MM.1S (cell line): Measurements from ENCODE around the gene ANKRD13B.

ENCODE experiments used
- DNase-seq: peaks from one replicate; pipeline ENCODE4 v3.0.0-alpha.2; 2015
- H2AFZ ChIP-seq: fragments of 300-600 bp; sonication (generic); 2 replicates; pipeline ENCODE4 v1.6.0; 2016; ENCODE audit warnings: antibody characterized with exemption, low read length
- H3F3A ChIP-seq: fragments of 300-600 bp; sonication (generic); 2 replicates; pipeline ENCODE4 v1.6.1; 2016; ENCODE audit warnings: mild to moderate bottlenecking, antibody characterized with exemption, low read length, moderate library complexity, mixed read lengths; ENCODE audit not compliant: insufficient read depth
- H3K27ac ChIP-seq: fragments of 300-600 bp; sonication (generic); 2 replicates; pipeline ENCODE4 v1.5.1; 2016; ENCODE audit warnings: mild to moderate bottlenecking, low read length
- H3K27me3 ChIP-seq: fragments of 300-600 bp; sonication (generic); replicated peaks from 2 replicates; pipeline ENCODE4 v1.6.0; 2016; ENCODE audit warnings: low read length; ENCODE audit not compliant: insufficient read depth
- H3K36me3 ChIP-seq: fragments of 300-600 bp; sonication (generic); replicated peaks from 2 replicates; pipeline ENCODE4 v1.6.1; 2016; ENCODE audit warnings: mild to moderate bottlenecking, low read length, mixed read lengths; ENCODE audit not compliant: insufficient read depth
- H3K4me1 ChIP-seq: fragments of 300-600 bp; sonication (generic); 2 replicates; pipeline ENCODE4 v1.6.1; 2016; ENCODE audit warnings: low read length, mixed read lengths
- H3K4me2 ChIP-seq: fragments of 300-600 bp; sonication (generic); 2 replicates; pipeline ENCODE4 v1.6.0; 2016; ENCODE audit warnings: low read depth, low read length
- H3K4me3 ChIP-seq: fragments of 300-600 bp; sonication (generic); 2 replicates; pipeline ENCODE4 v1.5.1; 2016; ENCODE audit warnings: low read length, mixed read lengths
- H3K79me2 ChIP-seq: fragments of 300-600 bp; sonication (generic); 2 replicates; pipeline ENCODE4 v1.6.1; 2016; ENCODE audit warnings: mixed run types, low read length, mixed read lengths
- H3K9ac ChIP-seq: fragments of 300-600 bp; sonication (generic); 2 replicates; pipeline ENCODE4 v1.6.1; 2016; ENCODE audit warnings: low read length, mixed read lengths
- H3K9me2 ChIP-seq: fragments of 300-600 bp; sonication (generic); replicated peaks from 2 replicates; pipeline ENCODE4 v1.6.1; 2016; ENCODE audit warnings: mild to moderate bottlenecking, low read length, mixed read lengths; ENCODE audit not compliant: insufficient read depth
- H3K9me3 ChIP-seq: fragments of 300-600 bp; sonication (generic); replicated peaks from 2 replicates; pipeline ENCODE4 v1.6.1; 2016; ENCODE audit warnings: mild to moderate bottlenecking, low read length, mixed read lengths; ENCODE audit not compliant: insufficient read depth
- H4K20me1 ChIP-seq: fragments of 300-600 bp; sonication (generic); 2 replicates; pipeline ENCODE4 v1.6.1; 2016; ENCODE audit warnings: mild to moderate bottlenecking, low read length, moderate library complexity, mixed read lengths; ENCODE audit not compliant: insufficient read depth
- EZH2 ChIP-seq: fragments of 300-600 bp; sonication (generic); optimal IDR thresholded peaks from 2 replicates; pipeline ENCODE3; 2017; ENCODE audit warnings: low read depth, mild to moderate bottlenecking, antibody characterized with exemption, low read length, mixed read lengths
- EZH2phosphoT487 ChIP-seq: fragments of 300-600 bp; sonication (generic); IDR thresholded peaks from 2 replicates; pipeline ENCODE4 v1.6.1; 2018; ENCODE audit warnings: antibody characterized with exemption, low read length
- TF ChIP-seq, protein P1 (sequence below): fragments of 300-600 bp; sonication (generic); IDR thresholded peaks from 2 replicates; pipeline ENCODE4 v1.5.1; 2016; ENCODE audit warnings: antibody characterized with exemption, low read length, mixed read lengths

ANKRD13B gene

DNA sequence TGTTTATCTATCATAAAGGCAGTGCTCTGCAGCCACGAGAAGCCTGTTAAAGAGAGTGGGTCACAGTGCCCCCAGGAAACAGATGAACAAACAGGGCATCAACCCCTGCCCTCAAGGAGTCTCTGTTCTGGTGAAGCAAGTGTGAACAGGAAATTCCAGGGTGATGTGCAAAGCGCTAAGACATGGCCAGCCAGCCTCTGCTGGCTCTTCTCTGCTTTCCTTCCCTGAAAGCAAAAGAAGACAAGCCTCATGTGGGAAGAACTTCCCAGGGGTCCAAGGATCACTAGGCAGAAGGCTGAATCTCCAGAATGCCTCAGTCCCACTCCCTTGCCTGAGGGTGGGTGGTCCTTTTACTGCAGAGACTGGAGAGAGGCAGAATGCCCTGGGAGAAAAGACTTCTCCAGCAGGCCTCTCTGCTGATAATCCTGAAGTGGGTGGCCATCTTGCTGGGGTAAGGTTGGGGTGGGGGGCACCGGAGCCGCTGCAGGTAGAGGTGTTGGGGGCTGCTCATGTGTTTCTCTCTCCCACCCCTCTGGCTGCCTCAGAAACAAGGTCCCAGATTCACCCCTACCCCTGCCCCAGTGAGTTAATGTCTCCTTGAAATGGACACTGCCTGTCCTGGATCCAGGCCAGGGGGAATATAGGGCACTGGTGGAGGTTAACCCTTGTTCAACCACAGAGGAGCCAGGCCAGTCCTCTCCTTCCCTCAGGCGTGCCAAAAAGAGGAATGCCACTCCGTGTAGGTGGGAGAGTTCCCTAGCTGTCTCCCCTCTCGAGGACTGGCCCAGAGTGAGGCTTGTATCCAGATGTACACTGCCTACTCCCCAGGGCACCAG is 2.4 kb downstream of the ANKRD13B start:
- Histone ChIP-seq H3K9ac (no peak overlapping the region), H2AFZ (no peak overlapping the region), H4K20me1 (no peaks in the 10 kb centered on the region), H3K4me3 (no peak overlapping the region), H3K9me2 (no peaks in the 10 kb centered on the region), H3K27me3 (no peaks in the 10 kb centered on the region), H3K9me3 (no peaks in the 10 kb centered on the region), H3K79me2 (no peaks in the 10 kb centered on the region), H3K4me1 (peaks cover 27% of the 10 kb centered on the region), H3K36me3 (no peaks in the 10 kb centered on the region), H3K27ac (no peak overlapping the region), H3K4me2 (no peak overlapping the region), H3F3A (peaks cover 6% of the 10 kb centered on the region; the same call in 1 of the 2 replicates)
- no peak for DNase-seq
- TF ChIP-seq, protein P1, sequence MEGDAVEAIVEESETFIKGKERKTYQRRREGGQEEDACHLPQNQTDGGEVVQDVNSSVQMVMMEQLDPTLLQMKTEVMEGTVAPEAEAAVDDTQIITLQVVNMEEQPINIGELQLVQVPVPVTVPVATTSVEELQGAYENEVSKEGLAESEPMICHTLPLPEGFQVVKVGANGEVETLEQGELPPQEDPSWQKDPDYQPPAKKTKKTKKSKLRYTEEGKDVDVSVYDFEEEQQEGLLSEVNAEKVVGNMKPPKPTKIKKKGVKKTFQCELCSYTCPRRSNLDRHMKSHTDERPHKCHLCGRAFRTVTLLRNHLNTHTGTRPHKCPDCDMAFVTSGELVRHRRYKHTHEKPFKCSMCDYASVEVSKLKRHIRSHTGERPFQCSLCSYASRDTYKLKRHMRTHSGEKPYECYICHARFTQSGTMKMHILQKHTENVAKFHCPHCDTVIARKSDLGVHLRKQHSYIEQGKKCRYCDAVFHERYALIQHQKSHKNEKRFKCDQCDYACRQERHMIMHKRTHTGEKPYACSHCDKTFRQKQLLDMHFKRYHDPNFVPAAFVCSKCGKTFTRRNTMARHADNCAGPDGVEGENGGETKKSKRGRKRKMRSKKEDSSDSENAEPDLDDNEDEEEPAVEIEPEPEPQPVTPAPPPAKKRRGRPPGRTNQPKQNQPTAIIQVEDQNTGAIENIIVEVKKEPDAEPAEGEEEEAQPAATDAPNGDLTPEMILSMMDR = no peak
- TF ChIP-seq EZH2 = no peak
- no peak for TF ChIP-seq EZH2phosphoT487

DNA sequence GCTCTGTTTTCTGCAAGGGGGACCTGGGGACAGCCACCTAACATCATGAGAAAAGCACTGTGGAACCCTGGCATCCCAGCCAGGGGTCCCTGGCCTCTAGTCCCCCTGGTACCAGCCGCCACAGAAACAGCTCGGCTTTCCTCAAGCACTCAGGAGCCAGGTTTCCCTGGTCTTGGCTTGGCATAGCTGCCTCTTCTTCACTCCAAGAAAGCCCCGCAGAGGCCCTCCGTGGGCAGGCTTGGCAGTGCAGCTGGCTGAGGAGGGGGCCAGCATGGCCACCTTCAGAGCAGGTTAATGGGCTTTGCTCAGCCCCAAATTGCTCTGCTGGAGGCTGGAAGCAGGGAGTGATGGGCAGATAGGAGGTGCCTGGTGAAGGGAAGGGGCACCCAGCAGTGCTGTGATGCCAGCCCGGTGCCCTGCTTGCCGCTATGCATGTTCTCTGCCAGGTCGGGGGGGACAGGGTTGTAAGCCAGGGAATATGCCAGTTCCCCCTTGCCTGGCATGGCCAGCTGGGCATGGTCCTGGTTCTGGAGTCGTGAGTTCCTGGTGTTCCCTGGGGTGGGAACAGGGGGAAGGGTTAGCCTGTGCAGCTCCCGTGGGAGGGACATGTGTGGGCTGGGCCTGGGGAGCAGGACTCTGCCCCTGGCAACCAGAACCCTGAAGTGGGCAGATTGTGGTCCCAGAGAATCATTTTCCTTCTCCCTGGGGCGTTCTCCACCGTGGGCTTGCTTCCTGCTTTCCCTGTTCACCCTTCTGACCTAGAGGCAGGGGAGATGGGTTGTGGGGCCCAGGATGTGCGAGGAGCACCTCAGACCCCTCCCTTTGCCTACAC is 3.2 kb downstream of the ANKRD13B start:
- H3F3A ChIP-seq = peaks cover 11% of the 10 kb centered on the region; the same call in 1 of the 2 replicates
- no peaks in the 10 kb centered on the region for H3K79me2 ChIP-seq
- peaks cover 27% of the 10 kb centered on the region for H3K4me1 ChIP-seq
- H3K36me3 ChIP-seq = no peaks in the 10 kb centered on the region
- H4K20me1 ChIP-seq = no peaks in the 10 kb centered on the region
- H3K9ac ChIP-seq = no peak overlapping the region
- H3K4me2 ChIP-seq = no peak overlapping the region
- H3K27me3 ChIP-seq = no peaks in the 10 kb centered on the region
- no peaks in the 10 kb centered on the region for H3K9me3 ChIP-seq
- no peak overlapping the region for H2AFZ ChIP-seq
- no peak overlapping the region for H3K27ac ChIP-seq
- H3K9me2 ChIP-seq = no peaks in the 10 kb centered on the region
- DNase-seq = no peak
- no peak overlapping the region for H3K4me3 ChIP-seq
- TF ChIP-seq EZH2 (no peak), EZH2phosphoT487 (no peak)
- TF ChIP-seq, protein P1 = no peak

DNA sequence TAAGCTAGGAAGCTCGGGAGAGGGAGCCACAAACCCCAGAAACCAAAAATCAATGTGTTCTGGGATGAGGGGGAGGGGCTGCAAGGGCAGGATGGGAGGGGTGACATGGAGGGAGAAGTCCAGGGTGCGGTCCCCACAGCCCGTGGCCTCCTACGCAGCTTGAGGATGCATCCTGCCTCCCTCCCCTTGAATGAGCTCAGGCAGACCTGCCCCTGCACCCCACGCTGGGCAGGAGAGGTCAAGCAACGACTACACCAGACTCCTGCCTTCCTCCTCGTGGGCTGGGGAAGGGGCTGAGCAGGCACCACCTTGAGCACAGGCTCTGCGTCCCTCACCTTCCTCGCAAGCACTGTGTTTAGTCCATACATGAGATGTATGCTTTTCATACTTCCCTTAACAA is 3.9 kb downstream of the ANKRD13B start:
- Histone ChIP-seq H3K4me3 (no peak overlapping the region), H3K4me1 (peaks cover 29% of the 10 kb centered on the region), H3K9me2 (no peaks in the 10 kb centered on the region), H4K20me1 (no peaks in the 10 kb centered on the region), H3K4me2 (no peak overlapping the region), H3K27ac (no peak overlapping the region), H3F3A (peaks cover 11% of the 10 kb centered on the region; the same call in 1 of the 2 replicates), H3K27me3 (no peaks in the 10 kb centered on the region), H3K36me3 (no peaks in the 10 kb centered on the region), H3K79me2 (no peaks in the 10 kb centered on the region), H3K9me3 (no peaks in the 10 kb centered on the region), H3K9ac (no peak overlapping the region), H2AFZ (no peak overlapping the region)
- TF ChIP-seq EZH2phosphoT487 (no peak), EZH2 (no peak)
- TF ChIP-seq, protein P1 = no peak
- DNase-seq = no peak
